ENCODE data around the gene TNS3.

Gene TNS3

DNA sequence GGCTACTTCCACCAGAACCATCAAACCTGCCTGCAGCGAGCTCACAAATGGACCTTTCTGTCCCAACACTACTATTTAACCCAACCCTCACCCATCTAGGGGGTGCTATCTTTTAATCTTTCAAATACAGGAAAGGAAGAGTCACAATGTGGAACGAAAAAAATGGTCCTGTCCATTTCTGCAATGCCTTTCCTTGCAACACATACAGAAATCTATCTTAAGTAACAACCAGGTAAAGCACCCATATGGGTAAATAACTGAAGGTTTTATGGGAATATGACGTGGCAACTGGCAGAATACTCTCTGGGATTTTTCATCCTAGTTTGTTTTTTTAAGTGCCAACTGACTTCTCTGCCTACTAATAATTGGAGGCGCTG is 24.6 kb downstream of the TNS3 start:
- TF ChIP-seq, protein P1, sequence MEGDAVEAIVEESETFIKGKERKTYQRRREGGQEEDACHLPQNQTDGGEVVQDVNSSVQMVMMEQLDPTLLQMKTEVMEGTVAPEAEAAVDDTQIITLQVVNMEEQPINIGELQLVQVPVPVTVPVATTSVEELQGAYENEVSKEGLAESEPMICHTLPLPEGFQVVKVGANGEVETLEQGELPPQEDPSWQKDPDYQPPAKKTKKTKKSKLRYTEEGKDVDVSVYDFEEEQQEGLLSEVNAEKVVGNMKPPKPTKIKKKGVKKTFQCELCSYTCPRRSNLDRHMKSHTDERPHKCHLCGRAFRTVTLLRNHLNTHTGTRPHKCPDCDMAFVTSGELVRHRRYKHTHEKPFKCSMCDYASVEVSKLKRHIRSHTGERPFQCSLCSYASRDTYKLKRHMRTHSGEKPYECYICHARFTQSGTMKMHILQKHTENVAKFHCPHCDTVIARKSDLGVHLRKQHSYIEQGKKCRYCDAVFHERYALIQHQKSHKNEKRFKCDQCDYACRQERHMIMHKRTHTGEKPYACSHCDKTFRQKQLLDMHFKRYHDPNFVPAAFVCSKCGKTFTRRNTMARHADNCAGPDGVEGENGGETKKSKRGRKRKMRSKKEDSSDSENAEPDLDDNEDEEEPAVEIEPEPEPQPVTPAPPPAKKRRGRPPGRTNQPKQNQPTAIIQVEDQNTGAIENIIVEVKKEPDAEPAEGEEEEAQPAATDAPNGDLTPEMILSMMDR (IDR thresholded peaks at IDR 0.05; ENCODE audit: low read depth, low read length, missing control alignments), result no peak
- no peak for DNase-seq (ENCODE audit: low read depth)

DNA sequence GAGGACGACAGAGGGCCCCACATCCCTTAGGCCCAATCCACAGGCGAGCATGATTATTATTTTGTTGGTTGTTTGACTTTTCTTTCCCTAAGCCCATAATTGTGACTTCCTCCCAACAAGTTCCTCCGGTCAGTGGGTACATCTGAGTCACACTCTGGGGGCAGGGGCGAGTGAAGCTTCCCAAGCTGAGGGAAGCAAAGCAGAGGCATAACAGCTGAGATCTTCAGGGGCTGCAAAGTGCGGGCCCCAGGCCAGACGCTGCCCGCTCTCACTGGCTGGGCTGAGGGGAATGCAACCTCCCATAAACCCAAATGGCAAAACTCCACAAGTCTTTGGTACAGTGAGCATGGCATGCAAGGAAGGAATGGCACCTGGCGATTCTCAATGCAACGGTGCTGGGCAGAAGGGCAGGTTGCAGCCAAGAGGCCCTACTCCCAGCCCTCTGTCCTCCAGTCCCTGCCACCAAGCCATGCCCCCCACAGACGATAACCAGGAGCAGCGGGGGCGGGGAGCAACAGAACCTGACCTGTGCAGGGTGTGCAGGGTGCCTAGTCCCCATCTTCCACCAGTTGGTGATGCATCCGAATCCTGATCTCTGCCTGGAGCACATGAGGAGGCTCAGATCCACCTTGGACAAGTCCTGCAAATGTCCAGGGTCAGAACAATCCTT is 25.3 kb downstream of the TNS3 start:
- no peak overlapping the region for H3K4me3 ChIP-seq (ENCODE audit: low read depth, low read length)
- TF ChIP-seq, protein P1 (IDR thresholded peaks at IDR 0.05; ENCODE audit: low read depth, low read length, missing control alignments), result no peak
- no peak for DNase-seq (ENCODE audit: low read depth)

More for the DNA sequence above, 24.6 kb downstream of the TNS3 start:
- H3K4me3 ChIP-seq (ENCODE audit: low read depth, low read length), result no peak overlapping the region

DNA sequence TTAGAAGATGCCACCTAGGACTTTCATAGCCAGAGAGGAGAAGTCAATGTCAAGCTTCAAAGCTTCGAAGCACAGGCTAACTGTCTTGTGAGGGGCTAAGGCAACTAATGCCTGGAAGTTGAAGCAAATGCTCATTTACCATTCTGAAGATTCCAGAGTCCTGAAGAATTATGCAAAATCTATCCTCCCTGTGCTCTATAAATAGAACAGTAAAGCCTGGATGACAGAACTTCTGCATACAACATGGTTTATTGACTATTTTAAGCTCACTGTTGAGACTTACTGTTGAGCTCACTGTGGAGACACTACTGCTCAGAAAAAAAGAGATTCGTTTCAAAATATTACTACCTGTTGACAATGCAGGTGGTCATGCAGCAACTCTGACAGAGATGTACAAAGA is 28.6 kb downstream of the TNS3 start:
- TF ChIP-seq, protein P1 (IDR thresholded peaks at IDR 0.05; ENCODE audit: low read depth, low read length, missing control alignments), result no peak
- no peak for DNase-seq (ENCODE audit: low read depth)
- H3K4me3 ChIP-seq (ENCODE audit: low read depth, low read length), result no peak overlapping the region

DNA sequence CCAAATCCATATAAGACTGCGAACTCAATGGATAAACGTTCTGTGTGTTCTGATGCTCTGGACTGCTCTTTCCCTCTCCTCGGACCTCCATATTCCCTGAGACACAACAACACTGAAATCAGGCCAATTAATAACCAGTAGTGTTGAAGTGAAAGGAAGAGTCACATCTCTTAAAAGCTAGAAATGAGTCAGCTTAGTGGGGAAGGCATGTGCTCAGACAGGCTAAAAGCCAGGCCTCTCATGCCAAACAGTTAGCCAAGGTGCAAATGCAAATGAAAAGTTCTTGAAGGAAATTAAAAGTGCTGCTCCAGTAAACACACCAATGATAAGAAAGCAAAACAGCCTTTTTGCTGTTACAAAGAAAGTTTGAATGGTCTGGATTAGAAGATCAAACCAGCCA is 29.3 kb downstream of the TNS3 start:
- peak; percentile 35 for DNase-seq (ENCODE audit: low read depth)
- H3K4me3 ChIP-seq (ENCODE audit: low read depth, low read length), result no peak overlapping the region
- TF ChIP-seq, protein P1 (IDR thresholded peaks at IDR 0.05; ENCODE audit: low read depth, low read length, missing control alignments), result no peak

DNA sequence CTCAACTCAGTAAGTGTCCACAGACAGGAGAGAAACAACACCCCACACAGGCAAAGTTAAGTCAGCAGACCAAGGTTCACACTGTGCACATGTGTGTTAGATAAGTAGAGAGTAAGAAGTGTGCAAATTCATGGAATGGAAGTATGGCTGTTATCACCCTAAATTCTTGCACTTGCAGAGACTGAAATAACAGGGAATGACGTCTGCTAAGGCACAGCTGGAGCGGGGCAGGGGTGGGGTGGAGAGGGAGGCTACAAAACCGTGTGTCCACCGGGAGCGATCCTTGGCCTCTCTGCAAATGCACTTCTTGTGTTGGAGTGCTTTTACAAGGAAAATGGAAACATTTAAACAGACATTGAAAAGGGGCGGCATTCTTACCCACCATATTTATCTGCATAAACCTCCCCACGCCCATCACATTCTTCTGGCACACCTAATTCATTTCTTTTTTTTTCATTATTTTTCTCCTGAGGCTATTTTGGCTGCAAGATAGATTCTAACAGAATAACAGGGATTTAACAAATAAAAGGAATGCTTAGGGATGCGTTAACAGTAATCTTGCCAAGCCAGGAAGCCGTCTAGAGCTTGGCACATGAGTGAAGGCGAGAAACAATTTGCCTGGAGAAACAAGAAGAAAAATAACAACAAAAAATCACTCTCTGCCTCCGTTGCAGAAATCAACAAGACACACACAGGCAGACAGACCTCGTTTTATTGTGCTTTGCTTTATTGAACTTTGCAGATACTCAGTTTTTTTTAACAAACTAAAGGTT is 30.1 kb downstream of the TNS3 start:
- DNase-seq (ENCODE audit: low read depth), result no peak
- TF ChIP-seq, protein P1 (IDR thresholded peaks at IDR 0.05; ENCODE audit: low read depth, low read length, missing control alignments), result no peak
- H3K4me3 ChIP-seq (ENCODE audit: low read depth, low read length), result no peak overlapping the region

DNA sequence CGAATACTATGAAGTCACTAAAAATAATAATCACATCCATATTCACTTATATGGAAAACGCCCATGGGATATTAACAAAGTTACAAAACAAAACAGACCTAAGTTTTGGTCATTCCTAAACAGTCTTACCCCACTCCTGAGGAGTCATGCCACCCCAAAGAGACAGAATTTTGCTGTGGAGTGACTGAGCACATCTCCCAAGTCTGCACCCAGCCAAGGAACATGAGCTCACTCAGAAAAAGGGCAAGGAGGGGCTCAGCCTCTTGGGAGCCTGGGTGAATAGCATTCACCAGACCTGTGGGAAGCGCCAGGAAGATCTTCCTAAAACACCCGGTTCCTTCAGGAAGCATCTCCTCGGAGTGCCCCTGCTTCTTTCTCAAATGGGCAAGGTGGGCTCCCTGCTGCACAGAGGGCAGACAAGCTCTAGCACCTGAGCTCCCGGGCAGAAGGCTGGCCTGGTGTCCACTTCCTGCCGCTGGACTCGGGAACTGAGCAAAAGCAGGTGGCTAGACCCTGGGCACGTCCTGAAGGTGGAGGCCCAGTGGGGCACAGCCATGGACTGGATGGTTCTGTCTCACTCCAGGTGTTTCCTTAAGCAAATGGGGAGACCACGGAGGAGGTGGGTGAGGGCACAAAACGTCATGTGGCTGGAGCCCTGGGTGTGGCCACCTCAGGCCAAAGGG is 31.0 kb downstream of the TNS3 start:
- DNase-seq (ENCODE audit: low read depth), result no peak
- TF ChIP-seq, protein P1 (IDR thresholded peaks at IDR 0.05; ENCODE audit: low read depth, low read length, missing control alignments), result no peak
- no peak overlapping the region for H3K4me3 ChIP-seq (ENCODE audit: low read depth, low read length)
